OCI-LY1 (cell line): Measurements from ENCODE around the gene CDC7.

ENCODE experiments used
- H2AFZ ChIP-seq: fragments of 200-600 bp; sonication (generic), shearing (Covaris generic); 2 replicates; pipeline ENCODE4 v1.6.0; 2014; ENCODE audit warnings: antibody characterized with exemption, mild to moderate bottlenecking, low read length
- H3F3A ChIP-seq: fragments of 200-600 bp; sonication (generic), shearing (Covaris generic); 2 replicates; pipeline ENCODE4 v1.6.0; 2014; ENCODE audit warnings: mild to moderate bottlenecking, antibody characterized with exemption, low read length, moderate library complexity; ENCODE audit not compliant: insufficient read depth
- H3K27ac ChIP-seq: fragments of 200-600 bp; sonication (generic); 2 replicates; pipeline ENCODE4 v1.5.1; 2014; ENCODE audit warnings: low read length, mixed run types, mild to moderate bottlenecking, low read depth; ENCODE audit not compliant: poor library complexity, severe bottlenecking
- H3K27me3 ChIP-seq: fragments of 200-600 bp; sonication (generic); 2 replicates; pipeline ENCODE4 v1.6.0; 2014; ENCODE audit warnings: antibody characterized with exemption, mild to moderate bottlenecking, low read length, moderate library complexity; ENCODE audit not compliant: insufficient read depth
- H3K36me3 ChIP-seq: fragments of 200-600 bp; sonication (generic); 2 replicates; pipeline ENCODE4 v1.6.1; 2014; ENCODE audit warnings: mild to moderate bottlenecking, antibody characterized with exemption, low read length, moderate library complexity, mixed read lengths; ENCODE audit not compliant: insufficient read depth
- H3K4me1 ChIP-seq: fragments of 200-600 bp; sonication (generic); 2 replicates; pipeline ENCODE4 v1.5.1; 2014; ENCODE audit warnings: mild to moderate bottlenecking, low read length, moderate library complexity; ENCODE audit not compliant: insufficient read depth, severe bottlenecking
- H3K4me2 ChIP-seq: fragments of 200-600 bp; sonication (generic), shearing (Covaris generic); 2 replicates; pipeline ENCODE4 v1.6.1; 2014; ENCODE audit warnings: low read length
- H3K4me3 ChIP-seq: fragments of 200-600 bp; sonication (generic); 2 replicates; pipeline ENCODE4 v1.5.1; 2014; ENCODE audit warnings: low read length, low read depth, mild to moderate bottlenecking, mixed read lengths; ENCODE audit not compliant: poor library complexity, severe bottlenecking
- H3K79me2 ChIP-seq: fragments of 200-600 bp; shearing (Covaris generic); 2 replicates; pipeline ENCODE4 v1.6.1; 2016; ENCODE audit warnings: mixed run types, low read length, mixed read lengths; ENCODE audit not compliant: insufficient read depth
- H3K9ac ChIP-seq: fragments of 200-600 bp; sonication (generic), shearing (Covaris generic); 2 replicates; pipeline ENCODE4 v1.6.1; 2014; ENCODE audit warnings: mild to moderate bottlenecking, low read length, mixed read lengths
- H3K9me2 ChIP-seq: fragments of 200-600 bp; sonication (generic), shearing (Covaris generic); 2 replicates; pipeline ENCODE4 v1.6.1; 2014; ENCODE audit warnings: low read depth, mild to moderate bottlenecking, low read length, mixed read lengths
- H3K9me3 ChIP-seq: fragments of 200-600 bp; shearing (Covaris generic); 2 replicates; pipeline ENCODE4 v1.6.1; 2014; ENCODE audit warnings: low read length, mixed read lengths
- H4K20me1 ChIP-seq: fragments of 200-600 bp; sonication (generic), shearing (Covaris generic); 2 replicates; pipeline ENCODE4 v1.6.0; 2016; ENCODE audit warnings: mild to moderate bottlenecking, low read length; ENCODE audit not compliant: insufficient read depth
- EZH2 ChIP-seq: fragments of 200-600 bp; sonication (generic), shearing (Covaris generic); IDR thresholded peaks from 2 replicates; pipeline ENCODE4 v1.8.0; 2017; ENCODE audit warnings: borderline replicate concordance, mixed run types, mild to moderate bottlenecking, antibody characterized with exemption, low read length, moderate library complexity, mixed read lengths
- TF ChIP-seq, protein P1 (sequence below): fragments of 200-600 bp; sonication (generic), shearing (Covaris generic); IDR thresholded peaks from 2 replicates; pipeline ENCODE4 v1.5.1; 2017; ENCODE audit warnings: mild to moderate bottlenecking, antibody characterized with exemption, low read length, moderate library complexity, mixed read lengths

CDC7 gene

DNA sequence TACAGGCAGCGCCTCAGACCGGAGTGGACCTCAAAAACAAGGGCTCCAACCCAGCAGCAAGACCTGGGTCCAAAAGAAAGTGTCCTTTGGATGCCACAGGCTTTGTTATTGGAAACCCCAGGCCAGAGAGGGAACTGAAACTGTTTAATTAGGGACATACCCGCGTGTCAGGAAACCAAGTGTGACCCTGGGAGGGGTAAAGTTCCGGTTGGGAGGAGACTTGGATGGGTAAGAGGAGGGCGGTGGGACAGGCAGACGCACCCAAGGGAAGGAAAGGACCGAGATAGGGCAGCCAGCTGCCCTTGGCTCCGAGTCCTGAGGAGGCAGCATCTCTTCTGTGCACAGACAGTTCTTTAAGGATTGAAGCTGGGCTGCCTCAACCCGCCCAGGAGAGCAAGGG is 71.4 kb downstream of the CDC7 start:
- no peak overlapping the region for H3K4me2 ChIP-seq
- H3K79me2 ChIP-seq: no peaks in the 10 kb centered on the region
- no peaks in the 10 kb centered on the region for H4K20me1 ChIP-seq
- H3K27ac ChIP-seq: no peak overlapping the region
- no peaks in the 10 kb centered on the region for H3K9me2 ChIP-seq
- no peak overlapping the region for H2AFZ ChIP-seq
- H3F3A ChIP-seq: no peaks in the 10 kb centered on the region
- H3K27me3 ChIP-seq: no peaks in the 10 kb centered on the region
- H3K9ac ChIP-seq: no peak overlapping the region
- no peaks in the 10 kb centered on the region for H3K9me3 ChIP-seq
- H3K4me3 ChIP-seq: no peak overlapping the region
- TF ChIP-seq, protein P1, sequence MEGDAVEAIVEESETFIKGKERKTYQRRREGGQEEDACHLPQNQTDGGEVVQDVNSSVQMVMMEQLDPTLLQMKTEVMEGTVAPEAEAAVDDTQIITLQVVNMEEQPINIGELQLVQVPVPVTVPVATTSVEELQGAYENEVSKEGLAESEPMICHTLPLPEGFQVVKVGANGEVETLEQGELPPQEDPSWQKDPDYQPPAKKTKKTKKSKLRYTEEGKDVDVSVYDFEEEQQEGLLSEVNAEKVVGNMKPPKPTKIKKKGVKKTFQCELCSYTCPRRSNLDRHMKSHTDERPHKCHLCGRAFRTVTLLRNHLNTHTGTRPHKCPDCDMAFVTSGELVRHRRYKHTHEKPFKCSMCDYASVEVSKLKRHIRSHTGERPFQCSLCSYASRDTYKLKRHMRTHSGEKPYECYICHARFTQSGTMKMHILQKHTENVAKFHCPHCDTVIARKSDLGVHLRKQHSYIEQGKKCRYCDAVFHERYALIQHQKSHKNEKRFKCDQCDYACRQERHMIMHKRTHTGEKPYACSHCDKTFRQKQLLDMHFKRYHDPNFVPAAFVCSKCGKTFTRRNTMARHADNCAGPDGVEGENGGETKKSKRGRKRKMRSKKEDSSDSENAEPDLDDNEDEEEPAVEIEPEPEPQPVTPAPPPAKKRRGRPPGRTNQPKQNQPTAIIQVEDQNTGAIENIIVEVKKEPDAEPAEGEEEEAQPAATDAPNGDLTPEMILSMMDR: no peak
- no peak for TF ChIP-seq EZH2
- H3K4me1 ChIP-seq: no peaks in the 10 kb centered on the region
- no peaks in the 10 kb centered on the region for H3K36me3 ChIP-seq
